H1 (cell line): ENCODE measurements around the gene ENSA.

ENCODE experiments used
- CEBPB ChIP-seq: IDR thresholded peaks from 2 replicates; pipeline ENCODE4 v1.6.1; 2012; ENCODE audit warnings: low read depth, low read length
- EP300 ChIP-seq, 2 experiments: IDR thresholded peaks; 1 replicate in 1 of 2; 2 replicates in 1 of 2; pipeline ENCODE4 v1.6.1; 2011 to 2012; ENCODE audit warnings: low read depth in 2 of 2, low read length in 2 of 2, mild to moderate bottlenecking in 2 of 2, borderline replicate concordance in 1 of 2, inconsistent platforms in 1 of 2, moderate library complexity in 1 of 2
- JUND ChIP-seq: IDR thresholded peaks from 2 replicates; pipeline ENCODE4 v1.6.1; 2011; ENCODE audit warnings: mild to moderate bottlenecking, improper control_type of control experiment, low read length
- SRF ChIP-seq: IDR thresholded peaks from 2 replicates; pipeline ENCODE4 v1.6.1; 2011; ENCODE audit warnings: mild to moderate bottlenecking, low read depth, low read length, moderate library complexity
- TAF1 ChIP-seq: IDR thresholded peaks from 2 replicates; pipeline ENCODE4 v1.6.1; 2011; ENCODE audit warnings: mild to moderate bottlenecking, low read depth, low read length
- TF ChIP-seq, protein P1 (sequence below), 3 experiments: IDR thresholded peaks; 1 replicate in 2 of 3; 2 replicates in 1 of 3; pipeline versions ENCODE4 v1.5.1 to v1.6.1; 2011; ENCODE audit warnings: low read length in 3 of 3, mild to moderate bottlenecking in 3 of 3, inconsistent platforms in 2 of 3, low read depth in 1 of 3, moderate library complexity in 1 of 3; ENCODE audit not compliant: insufficient read depth in 1 of 3; ENCODE audit errors: control extremely low read depth in 1 of 3

DNA sequence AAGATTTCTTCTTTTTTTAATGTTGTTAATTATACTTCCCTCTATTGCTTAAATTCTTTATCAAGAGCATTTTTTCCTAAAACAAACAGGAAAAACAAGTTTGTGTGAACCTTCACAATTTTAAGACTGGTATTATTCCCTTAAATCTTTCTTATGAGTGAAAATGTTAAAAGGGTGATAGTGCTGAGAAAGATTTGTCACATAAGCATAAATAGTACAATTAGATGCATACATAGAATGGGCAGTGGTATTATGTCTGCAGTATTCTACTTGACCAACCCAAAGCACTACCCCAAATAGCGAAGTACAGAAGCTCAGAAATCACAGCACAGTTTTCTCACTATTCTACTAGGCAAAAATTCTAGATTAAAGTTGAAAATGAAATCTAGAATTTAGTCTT lies 49.6 kb upstream of the ENSA start:
- TF ChIP-seq, protein P1, sequence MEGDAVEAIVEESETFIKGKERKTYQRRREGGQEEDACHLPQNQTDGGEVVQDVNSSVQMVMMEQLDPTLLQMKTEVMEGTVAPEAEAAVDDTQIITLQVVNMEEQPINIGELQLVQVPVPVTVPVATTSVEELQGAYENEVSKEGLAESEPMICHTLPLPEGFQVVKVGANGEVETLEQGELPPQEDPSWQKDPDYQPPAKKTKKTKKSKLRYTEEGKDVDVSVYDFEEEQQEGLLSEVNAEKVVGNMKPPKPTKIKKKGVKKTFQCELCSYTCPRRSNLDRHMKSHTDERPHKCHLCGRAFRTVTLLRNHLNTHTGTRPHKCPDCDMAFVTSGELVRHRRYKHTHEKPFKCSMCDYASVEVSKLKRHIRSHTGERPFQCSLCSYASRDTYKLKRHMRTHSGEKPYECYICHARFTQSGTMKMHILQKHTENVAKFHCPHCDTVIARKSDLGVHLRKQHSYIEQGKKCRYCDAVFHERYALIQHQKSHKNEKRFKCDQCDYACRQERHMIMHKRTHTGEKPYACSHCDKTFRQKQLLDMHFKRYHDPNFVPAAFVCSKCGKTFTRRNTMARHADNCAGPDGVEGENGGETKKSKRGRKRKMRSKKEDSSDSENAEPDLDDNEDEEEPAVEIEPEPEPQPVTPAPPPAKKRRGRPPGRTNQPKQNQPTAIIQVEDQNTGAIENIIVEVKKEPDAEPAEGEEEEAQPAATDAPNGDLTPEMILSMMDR (IDR thresholded peaks at IDR 0.05; ENCODE audit: control extremely low read depth in 1 of 3, insufficient read depth in 1 of 3, low read depth in 1 of 3, low read length in 3 of 3): no peak
- TF ChIP-seq EP300 (IDR thresholded peaks at IDR 0.05; ENCODE audit: borderline replicate concordance in 1 of 2, low read depth in 2 of 2, low read length in 2 of 2) (no peak), CEBPB (no peak), TAF1 (no peak), SRF (no peak), JUND (no peak)
